Mesenchymal stem cell (in vitro differentiated cells and primary cell): ENCODE results near the gene SRCAP.

Experiments used
- DNase-seq: peaks from one replicate; pipeline ENCODE4 v3.0.0-alpha.2; 2013
- H2AFZ ChIP-seq: one replicate; pipeline ENCODE4 v1.6.1; 2013; ENCODE audit warnings: low read depth, mild to moderate bottlenecking, control low read depth, inconsistent platforms, low read length, moderate library complexity
- H2AK5ac ChIP-seq: 2 replicates; pipeline ENCODE4 v1.6.1; 2013; ENCODE audit warnings: low read length, moderate library complexity, mild to moderate bottlenecking, inconsistent platforms; ENCODE audit not compliant: severe bottlenecking
- H2BK120ac ChIP-seq: one replicate; pipeline ENCODE4 v1.6.1; 2013; ENCODE audit warnings: low read depth, mild to moderate bottlenecking, inconsistent platforms, low read length, moderate library complexity
- H2BK12ac ChIP-seq, 2 experiments: one replicate each; pipeline ENCODE4 v1.6.1; 2013; ENCODE audit warnings: inconsistent platforms in 2 of 2, low read length in 2 of 2, mild to moderate bottlenecking in 2 of 2, moderate library complexity in 2 of 2, control low read depth in 1 of 2
- H2BK15ac ChIP-seq: one replicate; pipeline ENCODE4 v1.6.1; 2013; ENCODE audit warnings: mild to moderate bottlenecking, low read depth, inconsistent platforms; ENCODE audit not compliant: poor library complexity, severe bottlenecking
- H2BK5ac ChIP-seq: 2 replicates; pipeline ENCODE4 v1.6.1; 2013; ENCODE audit warnings: low read depth, mild to moderate bottlenecking, low read length, control low read depth, inconsistent platforms; ENCODE audit not compliant: poor library complexity, severe bottlenecking
- H3K14ac ChIP-seq, 2 experiments: one replicate each; pipeline ENCODE4 v1.6.1; 2013; ENCODE audit warnings: inconsistent platforms in 2 of 2, low read length in 2 of 2, control low read depth in 1 of 2, mild to moderate bottlenecking in 1 of 2, moderate library complexity in 1 of 2
- H3K18ac ChIP-seq, 2 experiments: one replicate each; pipeline ENCODE4 v1.6.1; 2013; ENCODE audit warnings: inconsistent platforms in 2 of 2, low read length in 2 of 2, control low read depth in 1 of 2, low read depth in 1 of 2, mild to moderate bottlenecking in 1 of 2
- H3K23ac ChIP-seq, 2 experiments: one replicate each; pipeline ENCODE4 v1.6.1; 2013; ENCODE audit warnings: inconsistent platforms in 2 of 2, low read length in 2 of 2, mild to moderate bottlenecking in 2 of 2, moderate library complexity in 2 of 2, control low read depth in 1 of 2
- H3K27ac ChIP-seq: 2 replicates; pipeline ENCODE4 v1.5.1; 2013; ENCODE audit warnings: mild to moderate bottlenecking, moderate library complexity, low read length, control low read depth, inconsistent platforms; ENCODE audit not compliant: poor library complexity, severe bottlenecking
- H3K27me3 ChIP-seq, 2 experiments: 2 replicates each; pipeline versions ENCODE4 v1.6.1 to v1.7.0; 2013; ENCODE audit warnings: low read length in 2 of 2, mild to moderate bottlenecking in 2 of 2, moderate library complexity in 2 of 2, control low read depth in 1 of 2, inconsistent platforms in 1 of 2; ENCODE audit not compliant: control insufficient read depth in 1 of 2, insufficient read depth in 1 of 2
- H3K36me3 ChIP-seq, 2 experiments: 2 replicates each; pipeline versions ENCODE4 v1.6.1 to v1.7.0; 2013; ENCODE audit warnings: low read length in 2 of 2, control low read depth in 1 of 2, inconsistent platforms in 1 of 2, low read depth in 1 of 2, mild to moderate bottlenecking in 1 of 2; ENCODE audit not compliant: insufficient read depth in 2 of 2, control insufficient read depth in 1 of 2
- H3K4ac ChIP-seq, 2 experiments: one replicate each; pipeline ENCODE4 v1.6.1; 2013; ENCODE audit warnings: inconsistent platforms in 2 of 2, low read length in 2 of 2, mild to moderate bottlenecking in 2 of 2, moderate library complexity in 2 of 2, control low read depth in 1 of 2, low read depth in 1 of 2
- H3K4me1 ChIP-seq: 2 replicates; pipeline ENCODE4 v1.6.1; 2013; ENCODE audit warnings: low read depth, low read length, control low read depth; ENCODE audit not compliant: control insufficient read depth, insufficient read depth
- H3K4me2 ChIP-seq: 2 replicates; pipeline ENCODE4 v1.6.1; 2013; ENCODE audit warnings: low read length, mild to moderate bottlenecking, inconsistent platforms; ENCODE audit not compliant: poor library complexity, severe bottlenecking
- H3K4me3 ChIP-seq, 2 experiments: 2 replicates each; pipeline versions ENCODE4 v1.5.1 to v1.7.0; 2013; ENCODE audit warnings: low read length in 2 of 2, mild to moderate bottlenecking in 2 of 2, control low read depth in 1 of 2, low read depth in 1 of 2; ENCODE audit not compliant: insufficient read depth in 1 of 2
- H3K79me1 ChIP-seq: replicated peaks from 2 replicates; pipeline ENCODE4 v1.6.1; 2013; ENCODE audit warnings: mild to moderate bottlenecking, control low read depth, low read length, inconsistent platforms; ENCODE audit not compliant: poor library complexity, severe bottlenecking
- H3K9ac ChIP-seq: 2 replicates; pipeline ENCODE4 v1.7.0; 2013; ENCODE audit warnings: mild to moderate bottlenecking, low read length, moderate library complexity
- H3K9me3 ChIP-seq: 2 replicates; pipeline ENCODE4 v1.7.0; 2013; ENCODE audit warnings: mild to moderate bottlenecking, low read length; ENCODE audit not compliant: control insufficient read depth
- H4K8ac ChIP-seq: one replicate; pipeline ENCODE4 v1.6.1; 2013; ENCODE audit warnings: inconsistent platforms, mild to moderate bottlenecking, low read length, moderate library complexity
- H4K91ac ChIP-seq: one replicate; pipeline ENCODE4 v1.6.1; 2013; ENCODE audit warnings: mild to moderate bottlenecking, low read length, inconsistent platforms
- WGBS: methylation state at CpG from one replicate; pipeline ENCODE4 v1.1.7; 2013; ENCODE audit warnings: mixed read lengths; 5-methylcytosine and 5-hydroxymethylcytosine counted together

The SRCAP gene

GRCh38 chr16:30651124-30652004, 47.6 kb upstream of the SRCAP start:
- Histone ChIP-seq H3K79me1 (peaks cover 33% of the 10 kb centered on the region), H2BK5ac (peak overlapping the region; percentile 74), H2BK12ac (peak overlapping the region in 1 of 2 experiments; percentile 71), H4K8ac (peak overlapping the region; percentile 79), H3K9me3 (no peaks in the 10 kb centered on the region), H3K18ac (peak overlapping the region; percentile 15 to 96), H2AFZ (peak overlapping the region; percentile 57), H3K36me3 (peaks cover 37% of the 10 kb centered on the region in 2 experiments), H2AK5ac (no peak overlapping the region), H3K27ac (peak overlapping the region; percentile 88), H3K4ac (peak overlapping the region; percentile 56 to 69), H3K9ac (peak overlapping the region; percentile 96), H3K4me2 (peak overlapping the region; percentile 92), H2BK120ac (peak overlapping the region; percentile 58), H4K91ac (peak overlapping the region; percentile 67), H2BK15ac (peak overlapping the region; percentile 91), H3K14ac (peak overlapping the region; percentile 83 to 97), H3K4me3 (peak overlapping the region; percentile 62 to 97), H3K4me1 (peaks cover 11% of the 10 kb centered on the region), H3K23ac (peak overlapping the region in 1 of 2 experiments; percentile 93), H3K27me3 (no peaks in the 10 kb centered on the region)
- 2% methylated on average over 51 of the region's 71 CpGs for WGBS
- DNase-seq = peak; percentile 72

DNA sequence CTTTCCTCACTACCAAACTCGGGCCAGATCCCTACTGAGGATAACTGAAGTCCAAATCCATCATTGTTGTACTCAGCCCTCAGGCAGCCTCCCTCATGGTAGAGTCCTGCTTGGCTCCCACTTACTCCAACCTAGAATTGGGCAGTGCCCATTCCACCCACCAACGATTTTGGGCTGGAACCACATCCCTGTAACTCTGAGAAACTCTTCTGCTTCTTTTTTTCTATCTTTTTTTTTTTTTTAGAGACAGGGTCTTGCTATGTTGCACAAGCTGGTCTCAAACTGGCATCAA, 47.0 kb upstream of the SRCAP start:
- Histone ChIP-seq H3K36me3 (peaks cover 38 to 43% of the 10 kb centered on the region in 2 experiments), H4K91ac (no peak overlapping the region), H2AK5ac (no peak overlapping the region), H2BK15ac (peak overlapping the region; percentile 12), H3K9ac (peak overlapping the region; percentile 96), H3K4me1 (peaks cover 12% of the 10 kb centered on the region), H3K14ac (peak overlapping the region; percentile 75 to 83), H3K18ac (no peak overlapping the region), H2BK120ac (no peak overlapping the region), H3K4ac (peak overlapping the region in 1 of 2 experiments; percentile 32), H3K9me3 (no peaks in the 10 kb centered on the region), H3K27me3 (no peaks in the 10 kb centered on the region), H2BK5ac (no peak overlapping the region), H2BK12ac (no peak overlapping the region), H2AFZ (no peak overlapping the region), H3K4me2 (peak overlapping the region; percentile 79), H3K23ac (peak overlapping the region in 1 of 2 experiments; percentile 93), H4K8ac (no peak overlapping the region), H3K79me1 (peaks cover 33% of the 10 kb centered on the region), H3K27ac (peak overlapping the region; percentile 30), H3K4me3 (peak overlapping the region; percentile 62 to 97)
- 54% methylated on average over 2 of the region's 2 CpGs for WGBS
- DNase-seq = no peak

GRCh38 chr16:30652718-30653117, 46.3 kb upstream of the SRCAP start:
- H3K4me3 ChIP-seq = peak overlapping the region in 1 of 2 experiments; percentile 97
- peak overlapping the region; percentile 96 for H3K9ac ChIP-seq
- H3K4me1 ChIP-seq = peaks cover 19% of the 10 kb centered on the region
- H4K91ac ChIP-seq = no peak overlapping the region
- H3K36me3 ChIP-seq = peaks cover 38 to 46% of the 10 kb centered on the region in 2 experiments
- H3K4ac ChIP-seq = peak overlapping the region in 1 of 2 experiments; percentile 21
- H3K27me3 ChIP-seq = no peaks in the 10 kb centered on the region
- H3K14ac ChIP-seq = no peak overlapping the region
- WGBS = 96% methylated on average over 18 of the region's 18 CpGs
- H3K18ac ChIP-seq = no peak overlapping the region
- no peak overlapping the region for H4K8ac ChIP-seq
- no peak overlapping the region for H3K27ac ChIP-seq
- H2AFZ ChIP-seq = no peak overlapping the region
- H2AK5ac ChIP-seq = no peak overlapping the region
- H2BK120ac ChIP-seq = no peak overlapping the region
- DNase-seq = no peak
- H2BK5ac ChIP-seq = no peak overlapping the region
- peak overlapping the region in 1 of 2 experiments; percentile 34 for H2BK12ac ChIP-seq
- no peak overlapping the region for H2BK15ac ChIP-seq
- no peak overlapping the region for H3K23ac ChIP-seq
- H3K79me1 ChIP-seq = peaks cover 33% of the 10 kb centered on the region
- H3K9me3 ChIP-seq = no peaks in the 10 kb centered on the region
- H3K4me2 ChIP-seq = no peak overlapping the region

DNA sequence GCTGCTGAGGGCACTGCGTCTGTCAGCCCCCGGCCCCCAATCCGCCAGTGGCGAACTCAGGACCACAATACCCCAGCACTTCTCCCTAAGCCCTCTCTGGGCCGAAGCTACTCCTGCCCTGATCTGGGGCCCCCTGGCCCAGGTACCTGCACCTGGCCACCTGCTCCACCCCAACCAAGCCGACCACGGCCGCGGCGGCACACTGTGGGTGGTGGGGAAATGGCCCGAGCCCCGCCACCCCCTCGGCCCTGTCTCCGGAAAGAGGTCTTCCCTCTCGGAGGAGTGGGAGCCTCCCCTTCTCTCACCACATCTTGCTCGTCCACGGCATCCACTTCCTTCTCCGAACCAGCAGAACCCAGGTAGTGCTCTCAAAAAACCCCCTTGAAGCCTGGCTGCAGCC, 44.1 kb upstream of the SRCAP start:
- H3K27me3 ChIP-seq = no peaks in the 10 kb centered on the region
- peaks cover 38 to 46% of the 10 kb centered on the region in 2 experiments for H3K36me3 ChIP-seq
- no peak overlapping the region for H3K4me3 ChIP-seq
- H3K4me1 ChIP-seq = peaks cover 19% of the 10 kb centered on the region
- H3K4ac ChIP-seq = no peak overlapping the region
- no peak for DNase-seq
- H3K9ac ChIP-seq = no peak overlapping the region
- H3K14ac ChIP-seq = no peak overlapping the region
- H3K79me1 ChIP-seq = peaks cover 33% of the 10 kb centered on the region
- 97% methylated on average over 18 of the region's 18 CpGs for WGBS
- H4K8ac ChIP-seq = no peak overlapping the region
- no peaks in the 10 kb centered on the region for H3K9me3 ChIP-seq
- H3K27ac ChIP-seq = no peak overlapping the region
- H3K18ac ChIP-seq = no peak overlapping the region
- H2BK15ac ChIP-seq = no peak overlapping the region
- no peak overlapping the region for H2AFZ ChIP-seq
- H2BK12ac ChIP-seq = no peak overlapping the region
- H2AK5ac ChIP-seq = no peak overlapping the region
- no peak overlapping the region for H3K4me2 ChIP-seq
- no peak overlapping the region for H4K91ac ChIP-seq
- H2BK5ac ChIP-seq = no peak overlapping the region
- H2BK120ac ChIP-seq = no peak overlapping the region
- no peak overlapping the region for H3K23ac ChIP-seq
